Measurements from ENCODE around the gene POU5F1. TPM values are rescaled to one million over a fixed set of nuclear protein-coding genes. Genes with fewer than 3 reads are reported as not detected.
A peak's percentile ranks its signal among the peaks of the same experiment; 100 is the strongest.
"Not testable (repeated sequence)": the region's sequence is repeated elsewhere in the genome, so short reads cannot be mapped to it uniquely, and the experiment has no call there.

POU5F1 gene
- total RNA-seq: 10 to 100 TPM in 2 of 6 donors, 1 to 10 TPM in 4; 4.1 to 13.6 (median 5.7) TPM

DNA sequence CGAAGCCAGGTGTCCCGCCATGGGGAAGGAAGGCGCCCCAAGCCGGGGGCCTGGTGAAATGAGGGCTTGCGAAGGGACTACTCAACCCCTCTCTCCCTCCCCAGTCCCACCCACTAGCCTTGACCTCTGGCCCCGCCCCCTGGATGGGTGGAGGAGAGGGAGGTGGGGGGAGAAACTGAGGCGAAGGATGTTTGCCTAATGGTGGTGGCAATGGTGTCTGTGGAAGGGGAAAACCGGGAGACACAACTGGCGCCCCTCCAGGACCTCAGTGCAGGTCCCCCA, at the start of gene POU5F1:
Gene POU5F1 (minus strand): TSS at position 83 of the 282 bp plus-strand sequence. CDS start 62 bp downstream, at position 21.
- no peak for TF ChIP-seq CTCF (IDR thresholded peaks at IDR 0.05)
- TF ChIP-seq EP300 (IDR thresholded peaks at IDR 0.05): no peak
- no peak for TF ChIP-seq POLR2A (IDR thresholded peaks at IDR 0.05)
- no peak for TF ChIP-seq POLR2AphosphoS5 (IDR thresholded peaks at IDR 0.05)
- Histone ChIP-seq H3K9me3 (no peaks in the 10 kb centered on the region), H3K4me3 (no peak within 1 kb of the TSS), H3K36me3 (peaks cover 0 to 3% (median 0%) of the 10 kb centered on the region in 4 donors), H3K27me3 (no peaks in the 10 kb centered on the region), H3K27ac (no peak within 1 kb of the TSS), H3K4me1 (no peaks in the 10 kb centered on the region)
- DNase-seq (no peak), ATAC-seq (ENCODE audit: low FRiP score in 2 of 2) (no peak)
- WGBS, 2 donors: 69 to 81% methylated on average over 5 to 9 of the region's 9 CpGs

GRCh38 chr6:31216208-31216898, 45.9 kb upstream of the POU5F1 start:
- Histone ChIP-seq H3K27ac (peak overlapping the region; percentile 67 to 82 (median 72)), H3K4me1 (no peaks in the 10 kb centered on the region), H3K4me3 (no peak overlapping the region), H3K36me3 (no peaks in the 10 kb centered on the region), H3K27me3 (no peaks in the 10 kb centered on the region), H3K9me3 (peaks cover 0 to 12% (median 2%) of the 10 kb centered on the region in 4 donors)
- ATAC-seq (ENCODE audit: low FRiP score in 2 of 2): peak; percentile 84 to 90
- TF ChIP-seq POLR2A (IDR thresholded peaks at IDR 0.05) (no peak), POLR2AphosphoS5 (IDR thresholded peaks at IDR 0.05) (peak in 1 of 2 donors; percentile 11)
- 72 to 79% methylated on average over 7 of the region's 7 CpGs for WGBS, 2 donors
- DNase-seq: peak in 1 of 2 donors; percentile 42

DNA sequence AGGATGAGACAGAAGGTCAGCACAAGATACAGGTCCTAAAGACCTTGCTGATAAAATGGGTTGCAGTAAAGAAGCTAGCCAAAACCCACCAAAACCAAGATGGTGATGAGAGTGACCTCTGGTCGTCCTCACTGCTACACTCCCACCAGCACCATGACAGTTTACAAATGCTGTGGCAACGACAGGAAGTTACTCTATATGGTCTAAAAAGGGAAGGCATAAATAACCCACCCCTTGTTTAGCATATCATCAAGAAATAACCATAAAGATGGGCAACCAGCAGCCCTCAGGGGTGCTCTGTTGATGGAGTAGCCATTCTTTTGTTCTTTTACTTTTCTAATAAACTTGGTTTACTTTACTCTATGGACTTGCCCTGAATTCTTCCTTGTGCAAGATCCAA, 44.7 kb upstream of the POU5F1 start:
- H3K4me1 ChIP-seq; H3K36me3 ChIP-seq; H3K4me3 ChIP-seq; ATAC-seq (ENCODE audit: low FRiP score in 2 of 2); DNase-seq; H3K27me3 ChIP-seq: not testable (repeated sequence)
- H3K9me3 ChIP-seq: peaks cover 0 to 12% (median 2%) of the 10 kb centered on the region in 4 donors
- peak overlapping the region; percentile 67 to 82 (median 72) for H3K27ac ChIP-seq
- 54 to 68% methylated on average over 2 of the region's 2 CpGs for WGBS, 2 donors

- TF ChIP-seq CTCF (IDR thresholded peaks at IDR 0.05): no peak
- TF ChIP-seq POLR2A (IDR thresholded peaks at IDR 0.05): no peak
- TF ChIP-seq POLR2AphosphoS5 (IDR thresholded peaks at IDR 0.05): no peak
- no peak for TF ChIP-seq EP300 (IDR thresholded peaks at IDR 0.05)
- peak overlapping the region in 2 of 4 donors; percentile 68 to 82 for H3K27ac ChIP-seq
- peaks cover 0 to 12% (median 2%) of the 10 kb centered on the region in 4 donors for H3K9me3 ChIP-seq
- no peak for ATAC-seq (ENCODE audit: low FRiP score in 2 of 2)
- H3K27me3 ChIP-seq: no peaks in the 10 kb centered on the region
- WGBS, 2 donors: 77 to 78% methylated on average over 1 of the region's 1 CpG
- no peak overlapping the region for H3K4me3 ChIP-seq
- H3K4me1 ChIP-seq: peaks cover 0 to 5% (median 0%) of the 10 kb centered on the region in 4 donors
- no peaks in the 10 kb centered on the region for H3K36me3 ChIP-seq
- no peak for DNase-seq
Observed at GRCh38 chr6:31214516-31214915, 44.0 kb upstream of the POU5F1 start.

GRCh38 chr6:31210741-31211532, 40.5 kb upstream of the POU5F1 start:
- Histone ChIP-seq H3K4me1 (peaks cover 0 to 7% (median 2%) of the 10 kb centered on the region in 4 donors), H3K36me3 (no peaks in the 10 kb centered on the region), H3K27ac (no peak overlapping the region), H3K9me3 (no peaks in the 10 kb centered on the region), H3K4me3 (no peak overlapping the region), H3K27me3 (no peaks in the 10 kb centered on the region)
- DNase-seq (no peak), ATAC-seq (ENCODE audit: low FRiP score in 2 of 2) (no peak)
- no peak for TF ChIP-seq POLR2AphosphoS5 (IDR thresholded peaks at IDR 0.05)
- TF ChIP-seq POLR2A (IDR thresholded peaks at IDR 0.05): no peak
- no peak for TF ChIP-seq EP300 (IDR thresholded peaks at IDR 0.05)
- no peak for TF ChIP-seq CTCF (IDR thresholded peaks at IDR 0.05)
- WGBS, 2 donors: 66 to 74% methylated on average over 5 of the region's 5 CpGs
